CD4-positive, alpha-beta T cell (primary cell): ENCODE measurements around the gene TUBA1B. TPM values are rescaled to one million over a fixed set of nuclear protein-coding genes. Genes with fewer than 3 reads are reported as not detected.
A peak's percentile ranks its signal among the peaks of the same experiment; 100 is the strongest.

ENCODE experiments used
- ATAC-seq: fragments of 200-7000 bp; cut with Tn5 transposase; one replicate; pipeline ENCODE4 v1.10.0; 2022; ENCODE audit warnings: mild to moderate bottlenecking; ENCODE audit not compliant: poor library complexity
- CTCF ChIA-PET: fragments of 350-600 bp; sonication (Branson Sonifier 250); formaldehyde crosslinking; loops from one replicate; lab custom pipeline; 2021; ENCODE audit warnings: antibody characterized with exemption, inconsistent platforms; lab: Charles Lee
- POLR2A ChIA-PET: fragments of 350-600 bp; sonication (Branson Sonifier 250); formaldehyde crosslinking; loops from one replicate; lab custom pipeline; 2021; ENCODE audit warnings: antibody characterized with exemption, inconsistent platforms; lab: Charles Lee
- DNase-seq, 14 experiments: peaks; one replicate each; pipeline ENCODE4 v3.0.0-alpha.2; 2013 to 2020; ENCODE audit warnings: mixed read lengths in 2 of 14
- H3K27ac ChIP-seq, 2 donors: one replicate each; pipeline versions ENCODE4 v1.5.1 to v1.7.0; 2013; ENCODE audit warnings: low read length in 2 of 2, low read depth in 1 of 2, mild to moderate bottlenecking in 1 of 2
- H3K27me3 ChIP-seq, 2 experiments: 1 replicate in 1 of 2; 2 replicates in 1 of 2; pipeline versions ENCODE4 v1.6.1 to v1.7.0; 2013; ENCODE audit warnings: low read length in 2 of 2, control low read depth in 1 of 2, mild to moderate bottlenecking in 1 of 2, moderate library complexity in 1 of 2; ENCODE audit not compliant: insufficient read depth in 2 of 2, control insufficient read depth in 1 of 2
- H3K36me3 ChIP-seq: one replicate; pipeline ENCODE4 v1.6.1; 2013; ENCODE audit warnings: low read length, control low read depth; ENCODE audit not compliant: insufficient read depth
- H3K4me1 ChIP-seq: one replicate; pipeline ENCODE4 v1.6.1; 2013; ENCODE audit warnings: low read length, control low read depth; ENCODE audit not compliant: insufficient read depth
- H3K4me3 ChIP-seq: one replicate; pipeline ENCODE4 v1.5.1; 2013; ENCODE audit warnings: mild to moderate bottlenecking, low read length, moderate library complexity
- H3K9me3 ChIP-seq, 2 experiments: 1 replicate in 1 of 2; 2 replicates in 1 of 2; pipeline versions ENCODE4 v1.6.1 to v1.7.0; 2013; ENCODE audit warnings: low read length in 2 of 2, mild to moderate bottlenecking in 2 of 2, control low read depth in 1 of 2, moderate library complexity in 1 of 2; ENCODE audit not compliant: control insufficient read depth in 1 of 2, insufficient read depth in 1 of 2
- H3K27ac Mint-ChIP-seq: one replicate; pipeline ENCODE4 v1.8.0; 2020; ENCODE audit warnings: mixed read lengths
- H3K27me3 Mint-ChIP-seq: one replicate; pipeline ENCODE4 v1.8.0; 2021; ENCODE audit warnings: mixed read lengths
- H3K36me3 Mint-ChIP-seq: one replicate; pipeline ENCODE4 v1.8.0; 2021; ENCODE audit warnings: low read depth, mixed read lengths
- H3K4me1 Mint-ChIP-seq: one replicate; pipeline ENCODE4 v1.8.0; 2021; ENCODE audit warnings: low read depth, mixed read lengths
- H3K4me3 Mint-ChIP-seq: one replicate; pipeline ENCODE4 v1.8.0; 2020; ENCODE audit warnings: mild to moderate bottlenecking, mixed read lengths
- H3K9me3 Mint-ChIP-seq: one replicate; pipeline ENCODE4 v1.8.0; 2020; ENCODE audit warnings: mixed read lengths
- intact Hi-C, 2 experiments: fragments of 100-400 bp; cut with DNase I in 1 of 2; cut with micrococcal nuclease in 1 of 2; formaldehyde crosslinking; loops; one replicate each; pipeline versions ENCODE4 v1.15.1 to v1.9.0; 2023 to 2025; cut with DNase I, micrococcal nuclease
- polyA plus RNA-seq, 2 donors: library from polyadenylated mRNA; unstranded; fragments of 120-200 nt; gene quantifications; one replicate each; pipeline ENCODE4 v1.2.1, GENCODE V29; 2013
- total RNA-seq, 174 experiments: library from RNA in 2 of 174; stranded (reverse) in 2 of 174; gene quantifications; one replicate each; pipeline ENCODE4 v1.2.3 and lab custom pipeline; 2021 to 2026
- TF ChIP-seq, protein P1 (sequence below): fragments of 200-600 bp; IDR thresholded peaks from one replicate; pipeline ENCODE4 v1.8.0; 2022; ENCODE audit warnings: antibody characterized with exemption, mild to moderate bottlenecking

TUBA1B gene
- total RNA-seq (100 to 1,000 TPM; 116 to 120 TPM), total RNA-seq (lab: John Stamatoyannopoulos, UW) (62.2 to 2,811 (median 167) reads per million in 172 experiments)
- 227 TPM for polyA plus RNA-seq (2013, experiment 1 of 2)
- 356 TPM for polyA plus RNA-seq (2013, experiment 2 of 2)

DNA sequence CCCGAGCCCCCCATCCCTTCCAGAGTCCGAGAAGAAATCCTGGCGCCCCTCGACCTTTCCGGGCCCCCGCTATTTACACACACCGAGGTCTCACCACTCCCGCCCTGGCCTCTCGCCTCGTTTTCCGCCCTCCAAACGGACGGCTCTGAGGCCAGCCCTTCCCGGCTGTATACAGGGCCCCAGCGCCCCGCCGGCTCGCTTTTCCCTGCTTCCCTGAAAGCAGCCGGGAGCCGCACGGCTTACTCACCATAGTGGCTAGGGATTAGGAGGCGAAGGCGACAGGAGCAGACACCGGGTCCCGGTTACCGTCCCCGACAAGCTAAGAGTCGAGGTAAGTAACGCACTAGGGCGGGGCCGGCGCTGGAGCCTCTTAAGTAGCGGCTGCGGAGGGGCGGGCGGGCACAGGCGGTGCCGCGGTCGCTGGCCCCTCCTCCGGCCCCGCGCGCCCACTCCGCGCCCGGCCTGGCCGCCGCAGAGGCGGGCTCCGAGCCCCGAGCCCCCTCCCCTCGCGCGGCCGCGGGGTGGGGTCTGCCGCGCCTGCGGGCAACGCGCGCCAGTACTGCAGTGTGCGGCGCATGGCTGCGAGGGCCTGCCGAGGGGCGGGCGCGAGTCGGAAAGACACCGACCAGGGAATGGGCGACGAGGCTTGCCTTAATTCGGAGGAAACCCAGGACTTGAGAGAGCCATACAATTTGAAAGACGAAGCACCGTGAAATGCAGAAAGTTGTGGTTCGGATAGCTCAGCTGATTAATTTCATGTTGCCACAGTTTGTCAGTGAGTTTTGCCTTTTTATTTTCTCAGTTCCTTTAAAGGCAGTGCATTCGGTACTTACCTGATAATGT lies at the start of gene TUBA1B:
TSS of gene TUBA1B (minus strand) at position 345 of the 843 bp plus-strand sequence. CDS start at position 250, 95 bp downstream.
- POLR2A ChIA-PET, result interaction anchor here (0.6 to 4.7 kb wide), 43 partner anchors 9 to 1829 kb away, joined by 3 to 374 read pairs (median 8); partner anchors contain the start of genes ARF3, CERS5, COX14 and DDX23
- CTCF ChIA-PET, result interaction anchor here (0.7 to 4.4 kb wide), 16 partner anchors 17 to 104 kb away, joined by 3 to 38 read pairs (median 6); partner anchors contain the start of genes LMBR1L, RHEBL1 and TUBA1A
- H3K36me3 ChIP-seq, result peaks cover 25% of the 10 kb centered on the region
- Mint-ChIP-seq H3K36me3 (peaks cover 42% of the 10 kb centered on the region), H3K27me3 (no peaks in the 10 kb centered on the region), H3K27ac (peak within 1 kb of the TSS; percentile 98), H3K4me3 (peak within 1 kb of the TSS; percentile 99), H3K4me1 (peaks cover 49% of the 10 kb centered on the region), H3K9me3 (no peaks in the 10 kb centered on the region)
- H3K9me3 ChIP-seq, result no peaks in the 10 kb centered on the region
- peaks cover 33% of the 10 kb centered on the region for H3K4me1 ChIP-seq
- ATAC-seq, result peak; percentile 69
- peak; percentile 82 to 95 (median 90) for DNase-seq
- intact Hi-C loops, result loop anchor here (1.0 to 5.0 kb wide), 6 partner anchors 20 to 414 kb away; partner anchors contain the start of genes CCNT1 (in 1 of the 2), KMT2D (in 1 of the 2), LMBR1L (in 1 of the 2) and TROAP (in 1 of the 2)
- H3K27me3 ChIP-seq, result no peaks in the 10 kb centered on the region
- TF ChIP-seq, protein P1, sequence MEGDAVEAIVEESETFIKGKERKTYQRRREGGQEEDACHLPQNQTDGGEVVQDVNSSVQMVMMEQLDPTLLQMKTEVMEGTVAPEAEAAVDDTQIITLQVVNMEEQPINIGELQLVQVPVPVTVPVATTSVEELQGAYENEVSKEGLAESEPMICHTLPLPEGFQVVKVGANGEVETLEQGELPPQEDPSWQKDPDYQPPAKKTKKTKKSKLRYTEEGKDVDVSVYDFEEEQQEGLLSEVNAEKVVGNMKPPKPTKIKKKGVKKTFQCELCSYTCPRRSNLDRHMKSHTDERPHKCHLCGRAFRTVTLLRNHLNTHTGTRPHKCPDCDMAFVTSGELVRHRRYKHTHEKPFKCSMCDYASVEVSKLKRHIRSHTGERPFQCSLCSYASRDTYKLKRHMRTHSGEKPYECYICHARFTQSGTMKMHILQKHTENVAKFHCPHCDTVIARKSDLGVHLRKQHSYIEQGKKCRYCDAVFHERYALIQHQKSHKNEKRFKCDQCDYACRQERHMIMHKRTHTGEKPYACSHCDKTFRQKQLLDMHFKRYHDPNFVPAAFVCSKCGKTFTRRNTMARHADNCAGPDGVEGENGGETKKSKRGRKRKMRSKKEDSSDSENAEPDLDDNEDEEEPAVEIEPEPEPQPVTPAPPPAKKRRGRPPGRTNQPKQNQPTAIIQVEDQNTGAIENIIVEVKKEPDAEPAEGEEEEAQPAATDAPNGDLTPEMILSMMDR, result no peak
- peak within 1 kb of the TSS; percentile 94 to 98 for H3K27ac ChIP-seq
- H3K4me3 ChIP-seq, result peak within 1 kb of the TSS; percentile 91

DNA sequence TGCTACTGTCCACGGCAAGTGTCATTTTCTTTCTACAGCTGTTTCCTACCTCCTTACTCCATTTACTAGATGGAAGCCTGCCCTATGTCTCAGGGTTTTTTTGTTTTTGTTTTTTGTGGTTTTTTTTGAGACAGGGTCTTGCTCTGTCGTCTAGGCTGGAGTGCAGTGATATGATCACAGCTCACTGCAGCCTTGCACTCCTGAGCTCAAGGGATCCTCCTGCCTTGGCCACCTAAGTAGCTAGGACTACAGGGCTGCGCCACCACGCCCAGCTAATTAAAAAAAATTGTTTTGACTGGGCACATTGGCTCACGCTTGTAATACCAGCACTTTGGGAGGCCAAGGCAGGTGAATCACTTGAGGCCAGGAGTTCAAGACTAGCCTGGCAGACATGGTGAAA lies 43.0 kb upstream of the TUBA1B start:
- Mint-ChIP-seq H3K27ac (no peak overlapping the region), H3K36me3 (no peaks in the 10 kb centered on the region), H3K4me1 (no peaks in the 10 kb centered on the region), H3K9me3 (no peaks in the 10 kb centered on the region), H3K27me3 (no peaks in the 10 kb centered on the region), H3K4me3 (no peak overlapping the region)
- no peak overlapping the region for H3K4me3 ChIP-seq
- no peak for DNase-seq
- no peaks in the 10 kb centered on the region for H3K9me3 ChIP-seq
- no peaks in the 10 kb centered on the region for H3K36me3 ChIP-seq
- H3K27ac ChIP-seq, result no peak overlapping the region
- CTCF ChIA-PET, result no interaction called here
- TF ChIP-seq, protein P1, result no peak
- intact Hi-C loops, result loop anchor here in 1 of 2 experiments (5.0 kb wide), 1 partner anchor 37 kb away; no protein-coding TSS in a partner anchor
- ATAC-seq, result no peak
- no peaks in the 10 kb centered on the region for H3K4me1 ChIP-seq
- POLR2A ChIA-PET, result interaction anchor here (2.4 to 2.5 kb wide), 2 partner anchors 14 to 43 kb away, joined by 9 to 13 read pairs; partner anchors contain the start of genes TUBA1A and TUBA1B
- no peaks in the 10 kb centered on the region for H3K27me3 ChIP-seq

DNA sequence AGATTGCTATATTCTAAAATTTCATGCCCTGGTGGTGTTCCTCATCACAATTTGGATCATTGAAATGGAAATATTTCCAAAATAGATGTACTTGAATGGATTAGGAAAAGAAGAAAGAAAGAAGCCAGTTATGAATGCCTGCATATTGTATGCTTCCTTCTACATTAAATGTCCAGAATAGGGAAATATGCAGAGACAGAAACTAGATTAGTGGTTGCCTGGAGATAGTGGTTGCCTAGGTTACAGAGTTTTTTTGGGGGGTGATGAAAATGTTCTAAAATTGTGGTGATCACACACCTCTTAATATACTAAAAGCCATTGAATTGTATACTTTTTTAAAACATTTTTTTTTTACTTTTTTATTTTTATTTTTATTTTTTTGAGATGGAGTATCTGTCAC lies 39.7 kb upstream of the TUBA1B start:
- no peak overlapping the region for H3K27ac ChIP-seq
- no peaks in the 10 kb centered on the region for H3K9me3 Mint-ChIP-seq
- no peak overlapping the region for H3K4me3 ChIP-seq
- H3K27ac Mint-ChIP-seq, result no peak overlapping the region
- no peaks in the 10 kb centered on the region for H3K36me3 Mint-ChIP-seq
- intact Hi-C loops, result loop anchor here in 1 of 2 experiments (5.0 kb wide), 1 partner anchor 34 kb away; no protein-coding TSS in a partner anchor
- no peaks in the 10 kb centered on the region for H3K27me3 ChIP-seq
- POLR2A ChIA-PET, result interaction anchor here (1.0 kb wide), 1 partner anchor 39 kb away, joined by 3 read pairs; no protein-coding TSS in a partner anchor
- CTCF ChIA-PET, result no interaction called here
- DNase-seq (no peak), ATAC-seq (no peak)
- H3K36me3 ChIP-seq, result no peaks in the 10 kb centered on the region
- no peaks in the 10 kb centered on the region for H3K4me1 Mint-ChIP-seq
- H3K4me3 Mint-ChIP-seq, result no peak overlapping the region
- no peaks in the 10 kb centered on the region for H3K27me3 Mint-ChIP-seq
- TF ChIP-seq, protein P1, result no peak
- no peaks in the 10 kb centered on the region for H3K9me3 ChIP-seq
- no peaks in the 10 kb centered on the region for H3K4me1 ChIP-seq
